GM23248 (cell line): ENCODE data around the gene ASPHD1.

Source experiments
- EZH2 ChIP-seq: fragments of 200-600 bp; sonication (generic); IDR thresholded peaks from 2 replicates; pipeline ENCODE4 v1.6.1; 2018; ENCODE audit warnings: antibody characterized with exemption, mild to moderate bottlenecking; ENCODE audit not compliant: insufficient read depth, poor library complexity, severe bottlenecking
- EZH2phosphoT487 ChIP-seq: fragments of 200-600 bp; sonication (generic); IDR thresholded peaks from 2 replicates; pipeline ENCODE4 v1.6.1; 2018; ENCODE audit warnings: antibody characterized with exemption, moderate library complexity, mild to moderate bottlenecking, low read depth; ENCODE audit not compliant: insufficient read depth

DNA sequence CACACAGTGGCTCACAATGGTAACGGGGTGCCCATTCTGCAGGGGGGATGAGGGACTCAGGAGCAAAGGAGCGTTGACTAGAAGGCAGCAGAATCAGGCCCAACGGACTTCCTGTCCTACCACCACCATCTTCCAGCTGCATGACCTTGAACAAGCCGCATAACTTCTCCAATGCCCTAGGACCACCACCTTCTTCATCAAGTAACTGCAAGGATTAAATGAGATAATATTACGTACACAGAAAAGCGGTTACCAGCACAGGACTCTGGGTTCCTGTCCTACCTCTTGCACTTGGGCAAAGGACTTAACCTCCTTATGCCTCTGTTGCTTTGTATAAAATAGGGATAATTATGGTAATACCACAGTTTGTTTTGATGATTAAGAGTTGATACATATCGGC lies 4.7 kb downstream of the ASPHD1 start:
- TF ChIP-seq EZH2 (no peak), EZH2phosphoT487 (no peak)
